Fibroblast of lung (primary cell): ENCODE data around the gene KCNH6. TPM values are rescaled to one million over a fixed set of nuclear protein-coding genes. Genes with fewer than 3 reads are reported as not detected.

ENCODE experiments used
- DNase-seq, 2 donors: peaks; one replicate each; pipeline versions ENCODE4 v3.0.0 to v3.0.0-alpha.2; 2010; ENCODE audit warnings: low read depth in 2 of 2
- H2AFZ ChIP-seq: 2 replicates; pipeline ENCODE4 v1.5.1; 2012; ENCODE audit warnings: low read length, control low read depth, inconsistent platforms
- H3K27ac ChIP-seq: 2 replicates; pipeline ENCODE4 v1.5.1; 2011; ENCODE audit warnings: low read length, control low read depth; ENCODE audit not compliant: insufficient read depth
- H3K27me3 ChIP-seq: 2 replicates; pipeline ENCODE4 v1.5.1; 2011; ENCODE audit warnings: mild to moderate bottlenecking, low read length; ENCODE audit not compliant: control insufficient read depth, insufficient read depth
- H3K36me3 ChIP-seq: 2 replicates; pipeline ENCODE4 v1.5.1; 2011; ENCODE audit warnings: low read length; ENCODE audit not compliant: control insufficient read depth, insufficient read depth
- H3K4me1 ChIP-seq: 2 replicates; pipeline ENCODE4 v1.5.1; 2011; ENCODE audit warnings: low read length; ENCODE audit not compliant: control insufficient read depth, insufficient read depth; ENCODE audit errors: extremely low read depth
- H3K4me2 ChIP-seq: 2 replicates; pipeline ENCODE4 v1.5.1; 2011; ENCODE audit warnings: low read length, control low read depth; ENCODE audit not compliant: insufficient read depth; ENCODE audit errors: extremely low read depth
- H3K4me3 ChIP-seq, 4 experiments: fragments of 200-600 bp in 1 of 4; sonication (generic) in 1 of 4; replicated peaks in 1 of 4; 2 replicates each; pipeline ENCODE4 v1.5.1; 2011 to 2016; ENCODE audit warnings: low read length in 4 of 4, low read depth in 3 of 4, mild to moderate bottlenecking in 3 of 4, control low read depth in 2 of 4, inconsistent platforms in 1 of 4, mixed read lengths in 1 of 4; ENCODE audit not compliant: insufficient read depth in 1 of 4; ENCODE audit errors: control extremely low read depth in 1 of 4
- H3K79me2 ChIP-seq: 2 replicates; pipeline ENCODE4 v1.5.1; 2012; ENCODE audit warnings: mild to moderate bottlenecking, low read length, inconsistent platforms; ENCODE audit not compliant: control insufficient read depth, insufficient read depth
- H3K9ac ChIP-seq: 2 replicates; pipeline ENCODE4 v1.5.1; 2011; ENCODE audit warnings: mild to moderate bottlenecking, low read length, control low read depth; ENCODE audit not compliant: insufficient read depth
- H3K9me3 ChIP-seq: 2 replicates; pipeline ENCODE4 v1.5.1; 2012; ENCODE audit warnings: low read depth, low read length; ENCODE audit not compliant: control insufficient read depth, insufficient read depth
- H4K20me1 ChIP-seq: 2 replicates; pipeline ENCODE4 v1.5.1; 2011; ENCODE audit warnings: low read length; ENCODE audit not compliant: control insufficient read depth, insufficient read depth; ENCODE audit errors: extremely low read depth
- CTCF ChIP-seq, 2 donors: IDR thresholded peaks in 1 of 2; conservative IDR thresholded peaks in 1 of 2; 1 replicate in 1 of 2; 2 replicates in 1 of 2; pipeline ENCODE4 v1.5.1; 2011 to 2012; ENCODE audit warnings: low read length in 2 of 2, control low read depth in 1 of 2, inconsistent platforms in 1 of 2, low read depth in 1 of 2, mild to moderate bottlenecking in 1 of 2
- EZH2 ChIP-seq: IDR thresholded peaks from 2 replicates; pipeline ENCODE4 v1.5.1; 2012; ENCODE audit warnings: low read length, control low read depth, mild to moderate bottlenecking; ENCODE audit errors: missing control alignments
- polyA plus RNA-seq, 2 donors: library from polyadenylated mRNA; depleted of rRNA in 1 of 2; stranded (reverse) in 1 of 2; unstranded in 1 of 2; fragments of >200 nt; gene quantifications; 2 replicates each; pipeline ENCODE4 v1.2.1, GENCODE V29; 2011 to 2012; ENCODE audit warnings: missing spikeins in 1 of 2
- total RNA-seq: library from RNA; depleted of rRNA; stranded (reverse); fragments of >200 nt; gene quantifications from 2 replicates; pipeline ENCODE4 v1.2.1, GENCODE V29; 2014

The KCNH6 gene
- total and polyA plus RNA-seq, 2 donors (not counting 1 experiment from before 2014, with no cell fraction given) = not detected

- no peaks in the 10 kb centered on the region for H3K36me3 ChIP-seq
- H4K20me1 ChIP-seq = no peaks in the 10 kb centered on the region
- H3K9ac ChIP-seq = no peak overlapping the region
- H3K4me1 ChIP-seq = no peaks in the 10 kb centered on the region
- no peak for DNase-seq
- H2AFZ ChIP-seq = no peak overlapping the region
- no peak overlapping the region for H3K4me2 ChIP-seq
- H3K79me2 ChIP-seq = no peaks in the 10 kb centered on the region
- no peaks in the 10 kb centered on the region for H3K9me3 ChIP-seq
- no peak overlapping the region for H3K27ac ChIP-seq
- no peak overlapping the region for H3K4me3 ChIP-seq
- H3K27me3 ChIP-seq = no peaks in the 10 kb centered on the region
- TF ChIP-seq EZH2 = no peak
- no peak for TF ChIP-seq CTCF (conservative IDR thresholded peaks at IDR 0.05 in 1 of 2, IDR thresholded peaks at IDR 0.05 in 1 of 2; ENCODE audit: low read depth in 1 of 2, low read length in 2 of 2)
These were observed 39.2 kb upstream of the KCNH6 start for GRCh38 chr17:63483655-63484575.

- no peaks in the 10 kb centered on the region for H3K4me1 ChIP-seq
- H3K27ac ChIP-seq = no peak overlapping the region
- peaks cover 8% of the 10 kb centered on the region for H3K27me3 ChIP-seq
- no peak for TF ChIP-seq EZH2
- no peak for TF ChIP-seq CTCF (conservative IDR thresholded peaks at IDR 0.05 in 1 of 2, IDR thresholded peaks at IDR 0.05 in 1 of 2; ENCODE audit: low read depth in 1 of 2, low read length in 2 of 2)
- H3K9me3 ChIP-seq = no peaks in the 10 kb centered on the region
- H4K20me1 ChIP-seq = no peaks in the 10 kb centered on the region
- H3K9ac ChIP-seq = no peak overlapping the region
- H3K4me2 ChIP-seq = no peak overlapping the region
- H3K79me2 ChIP-seq = no peaks in the 10 kb centered on the region
- H2AFZ ChIP-seq = no peak overlapping the region
- no peaks in the 10 kb centered on the region for H3K36me3 ChIP-seq
- no peak overlapping the region for H3K4me3 ChIP-seq
- no peak for DNase-seq
These were observed 36.7 kb upstream of the KCNH6 start for GRCh38 chr17:63486317-63487013.

- H3K79me2 ChIP-seq = no peaks in the 10 kb centered on the region
- no peaks in the 10 kb centered on the region for H4K20me1 ChIP-seq
- H3K4me3 ChIP-seq = no peak overlapping the region
- no peaks in the 10 kb centered on the region for H3K36me3 ChIP-seq
- H3K9ac ChIP-seq = no peak overlapping the region
- TF ChIP-seq EZH2 = no peak
- peaks cover 11% of the 10 kb centered on the region for H3K27me3 ChIP-seq
- H3K4me1 ChIP-seq = no peaks in the 10 kb centered on the region
- no peak overlapping the region for H2AFZ ChIP-seq
- no peak overlapping the region for H3K27ac ChIP-seq
- DNase-seq = no peak
- no peak overlapping the region for H3K4me2 ChIP-seq
- no peaks in the 10 kb centered on the region for H3K9me3 ChIP-seq
These were observed 36.2 kb upstream of the KCNH6 start for GRCh38 chr17:63487014-63487339.
